Coronary artery (tissue), 2 donors: ENCODE data around the gene HLTF.

Experiments used
- DNase-seq: peaks from one replicate; pipeline ENCODE4 v3.0.0-alpha.2; 2017; ENCODE audit warnings: low spot score
- H3K27ac ChIP-seq, 2 donors: fragments of 200-600 bp; sonication (generic); one replicate each; pipeline ENCODE4 v1.5.1; 2016 to 2019
- H3K4me3 ChIP-seq: fragments of 200-600 bp; sonication (generic); 2 replicates; pipeline ENCODE4 v1.5.1; 2016; ENCODE audit warnings: mild to moderate bottlenecking, moderate library complexity
- TF ChIP-seq, protein P1 (sequence below): fragments of 200-600 bp; sonication (generic); IDR thresholded peaks from one replicate; pipeline ENCODE4 v1.5.1; 2019; ENCODE audit warnings: antibody characterized with exemption

Gene HLTF

DNA sequence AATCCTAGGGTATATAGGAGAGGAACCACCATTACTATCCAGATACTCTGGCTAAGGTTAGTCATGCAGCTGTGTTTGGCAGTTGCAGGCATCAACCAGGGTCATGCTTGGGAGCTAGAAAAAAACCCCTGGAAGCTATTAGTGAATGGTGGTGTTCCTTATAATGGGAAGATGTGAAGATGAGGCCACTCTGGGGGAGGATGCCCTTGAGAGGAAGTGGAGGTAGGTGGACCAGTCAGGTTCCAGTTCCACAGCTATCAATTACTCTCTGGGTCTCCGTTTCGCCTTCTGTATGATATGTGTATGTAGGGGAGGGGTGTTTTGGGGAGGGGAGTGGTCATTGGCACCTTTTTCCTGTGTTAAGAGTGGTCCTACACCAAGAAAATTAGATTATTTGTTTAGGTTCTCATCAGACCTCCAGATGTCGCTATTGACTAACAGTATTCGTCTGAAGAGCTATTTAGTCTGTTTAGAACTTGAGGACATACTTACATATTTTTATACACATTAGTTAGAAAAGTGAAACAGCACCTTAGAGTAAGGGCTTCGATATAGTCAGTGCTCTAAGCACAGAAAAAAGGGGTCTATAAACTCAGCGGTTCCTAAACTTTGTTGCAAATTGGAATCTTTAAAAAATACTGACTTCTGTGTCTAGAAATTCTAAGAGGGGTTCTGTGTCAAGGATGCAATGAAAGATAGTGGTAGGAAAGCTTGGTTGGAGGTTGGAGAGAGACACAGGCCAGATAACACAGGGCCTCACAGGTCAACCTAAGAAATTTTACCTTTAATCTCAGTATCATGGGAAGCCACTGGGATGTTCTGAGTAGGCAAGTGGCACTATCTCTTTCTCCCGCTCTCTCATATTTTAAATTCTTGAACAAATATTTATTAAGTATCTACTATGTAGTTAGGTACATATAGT, 34.0 kb upstream of the HLTF start:
- Histone ChIP-seq H3K4me3 (no peak overlapping the region), H3K27ac (no peak overlapping the region)
- DNase-seq: no peak
- TF ChIP-seq, protein P1, sequence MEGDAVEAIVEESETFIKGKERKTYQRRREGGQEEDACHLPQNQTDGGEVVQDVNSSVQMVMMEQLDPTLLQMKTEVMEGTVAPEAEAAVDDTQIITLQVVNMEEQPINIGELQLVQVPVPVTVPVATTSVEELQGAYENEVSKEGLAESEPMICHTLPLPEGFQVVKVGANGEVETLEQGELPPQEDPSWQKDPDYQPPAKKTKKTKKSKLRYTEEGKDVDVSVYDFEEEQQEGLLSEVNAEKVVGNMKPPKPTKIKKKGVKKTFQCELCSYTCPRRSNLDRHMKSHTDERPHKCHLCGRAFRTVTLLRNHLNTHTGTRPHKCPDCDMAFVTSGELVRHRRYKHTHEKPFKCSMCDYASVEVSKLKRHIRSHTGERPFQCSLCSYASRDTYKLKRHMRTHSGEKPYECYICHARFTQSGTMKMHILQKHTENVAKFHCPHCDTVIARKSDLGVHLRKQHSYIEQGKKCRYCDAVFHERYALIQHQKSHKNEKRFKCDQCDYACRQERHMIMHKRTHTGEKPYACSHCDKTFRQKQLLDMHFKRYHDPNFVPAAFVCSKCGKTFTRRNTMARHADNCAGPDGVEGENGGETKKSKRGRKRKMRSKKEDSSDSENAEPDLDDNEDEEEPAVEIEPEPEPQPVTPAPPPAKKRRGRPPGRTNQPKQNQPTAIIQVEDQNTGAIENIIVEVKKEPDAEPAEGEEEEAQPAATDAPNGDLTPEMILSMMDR: peak; percentile 47

DNA sequence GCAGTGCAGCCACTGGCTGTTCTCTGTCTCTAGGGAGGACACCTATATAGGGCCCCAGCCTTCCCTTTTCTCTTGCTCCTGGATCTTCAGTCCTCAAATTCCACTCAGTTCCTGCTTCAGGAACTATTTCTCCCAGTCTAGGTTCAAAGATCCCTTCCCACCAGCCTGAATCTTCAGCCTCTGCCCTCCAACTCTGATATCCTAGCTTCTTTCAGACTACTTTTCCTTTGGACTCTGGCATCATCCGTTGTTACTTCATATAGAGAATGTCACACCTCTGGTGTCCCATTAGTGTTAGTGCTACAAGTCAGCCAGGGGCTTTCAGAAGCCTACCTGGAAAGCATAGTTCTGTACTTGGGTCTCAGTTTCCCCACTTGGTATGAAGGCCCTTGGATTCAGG, 33.1 kb upstream of the HLTF start:
- TF ChIP-seq, protein P1: no peak
- no peak overlapping the region for H3K27ac ChIP-seq
- no peak overlapping the region for H3K4me3 ChIP-seq
- no peak for DNase-seq

DNA sequence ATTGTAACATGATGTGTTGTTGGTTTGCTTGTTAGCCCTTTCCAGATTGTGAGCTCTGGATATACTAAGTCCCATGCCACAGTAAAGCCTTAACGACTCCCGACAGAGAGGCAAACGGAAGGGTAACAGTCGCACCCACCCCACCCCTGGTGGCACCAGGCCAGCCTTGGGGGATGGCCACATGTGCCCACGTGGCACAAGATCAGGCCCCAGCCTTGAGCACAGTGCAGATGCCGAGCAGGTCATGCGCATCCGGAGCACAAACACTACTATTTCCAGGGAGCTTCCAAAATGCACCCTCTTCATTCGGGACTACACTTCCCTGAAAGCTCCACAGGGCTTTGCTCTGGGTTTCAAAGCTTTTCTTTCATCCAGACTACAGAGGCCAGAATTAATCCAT, 32.4 kb upstream of the HLTF start:
- DNase-seq: no peak
- Histone ChIP-seq H3K4me3 (no peak overlapping the region), H3K27ac (no peak overlapping the region)
- TF ChIP-seq, protein P1: no peak

DNA sequence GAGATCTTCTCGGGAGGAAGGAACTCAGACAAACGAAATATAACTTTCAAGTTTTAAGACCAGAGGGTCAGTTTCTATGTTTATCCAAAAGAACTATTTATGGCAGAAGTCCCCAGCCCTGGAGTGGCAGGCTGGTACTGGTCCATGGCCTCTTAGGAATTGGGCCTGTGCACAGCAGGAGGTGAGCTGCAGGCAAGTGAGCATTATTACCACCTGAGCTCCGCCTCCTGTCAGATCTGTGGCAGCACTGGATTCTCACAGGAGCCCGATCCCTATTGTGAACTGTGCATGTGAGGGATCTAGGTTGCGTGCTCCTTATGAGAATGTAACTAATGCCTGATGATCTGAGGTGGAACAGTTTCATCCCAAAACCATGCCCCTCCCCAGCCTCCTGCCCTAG, 28.8 kb upstream of the HLTF start:
- Histone ChIP-seq H3K4me3 (no peak overlapping the region), H3K27ac (peak overlapping the region; percentile 64 to 68)
- DNase-seq: no peak
- TF ChIP-seq, protein P1: no peak

DNA sequence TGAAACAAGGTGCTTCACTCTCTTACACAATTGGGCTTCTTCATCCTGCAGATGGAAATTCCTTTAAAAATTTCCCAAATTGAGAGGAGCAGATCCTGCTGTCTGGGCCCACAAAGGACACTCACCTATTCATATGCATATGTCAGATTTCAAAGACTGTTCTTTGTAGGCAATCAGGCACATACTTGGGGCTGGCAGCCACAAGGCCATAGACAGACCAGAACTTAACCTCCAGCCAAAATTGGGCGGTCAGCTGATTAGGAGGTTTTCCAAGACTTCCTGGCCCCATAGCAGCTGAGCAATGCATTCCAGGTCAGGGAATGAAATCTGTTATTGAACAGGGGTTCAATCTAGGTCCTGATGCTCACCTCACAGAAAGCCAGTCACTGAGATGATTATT, 28.1 kb upstream of the HLTF start:
- H3K4me3 ChIP-seq: no peak overlapping the region
- H3K27ac ChIP-seq: peak overlapping the region; percentile 64 to 68
- no peak for DNase-seq
- TF ChIP-seq, protein P1: no peak

DNA sequence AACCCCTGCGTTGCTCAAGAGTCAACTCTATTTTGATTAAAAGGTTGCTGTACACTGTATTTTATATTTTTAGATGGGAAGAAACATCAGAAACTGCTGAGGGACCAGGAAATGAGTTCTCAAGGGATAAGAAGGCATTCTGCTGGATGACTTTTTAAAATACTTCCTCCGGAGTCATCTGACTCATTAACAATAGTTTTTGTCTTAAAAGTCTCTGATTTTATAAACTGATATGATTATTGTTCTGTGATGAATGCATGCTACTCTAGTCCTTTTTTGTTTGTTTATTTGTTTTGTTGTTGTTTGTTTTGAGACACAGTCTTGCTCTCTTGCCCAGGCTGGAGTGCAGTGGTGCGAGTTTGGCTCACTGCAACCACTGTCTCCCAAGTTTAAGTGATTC, 18.2 kb upstream of the HLTF start:
- no peak overlapping the region for H3K27ac ChIP-seq

More for the DNA sequence above, 18.2 kb upstream of the HLTF start:
- H3K4me3 ChIP-seq: no peak overlapping the region
- TF ChIP-seq, protein P1: no peak
- no peak for DNase-seq
